Astrocyte (in vitro differentiated cells and primary cell): ENCODE measurements around the gene GPR52. TPM values are rescaled to one million over a fixed set of nuclear protein-coding genes. Genes with fewer than 3 reads are reported as not detected.

ENCODE experiments used
- DNase-seq: peaks from one replicate; pipeline ENCODE4 v3.0.0-alpha.2; 2010; ENCODE audit warnings: low read depth
- FAIRE-seq: peaks from 2 replicates; lab custom pipeline; 2011; peaks lifted over from hg19 to GRCh38; lab: Jason Lieb, UNC
- H2AFZ ChIP-seq: 2 replicates; pipeline ENCODE4 v1.6.0; 2012; ENCODE audit warnings: low read depth, low read length, inconsistent platforms
- H3K27ac ChIP-seq: 2 replicates; pipeline ENCODE4 v1.5.1; 2011; ENCODE audit warnings: low read depth, low read length, inconsistent platforms
- H3K27me3 ChIP-seq: 2 replicates; pipeline ENCODE4 v1.6.0; 2011; ENCODE audit warnings: low read length, inconsistent platforms; ENCODE audit not compliant: insufficient read depth
- H3K36me3 ChIP-seq: 2 replicates; pipeline ENCODE4 v1.5.1; 2011; ENCODE audit warnings: low read length, inconsistent platforms; ENCODE audit not compliant: insufficient read depth
- H3K4me1 ChIP-seq: 2 replicates; pipeline ENCODE4 v1.5.1; 2011; ENCODE audit warnings: low read length, inconsistent platforms; ENCODE audit not compliant: insufficient read depth
- H3K4me2 ChIP-seq: 2 replicates; pipeline ENCODE4 v1.6.0; 2012; ENCODE audit warnings: low read length, inconsistent platforms
- H3K4me3 ChIP-seq: 2 replicates; pipeline ENCODE4 v1.5.1; 2011; ENCODE audit warnings: low read depth, mild to moderate bottlenecking, low read length, inconsistent platforms; ENCODE audit not compliant: insufficient read depth
- H3K79me2 ChIP-seq: 2 replicates; pipeline ENCODE4 v1.6.0; 2012; ENCODE audit warnings: mild to moderate bottlenecking, low read length, inconsistent platforms; ENCODE audit not compliant: insufficient read depth
- H3K9ac ChIP-seq: 2 replicates; pipeline ENCODE4 v1.6.0; 2012; ENCODE audit warnings: mild to moderate bottlenecking, low read length, inconsistent platforms
- H3K9me3 ChIP-seq: 2 replicates; pipeline ENCODE4 v1.5.1; 2012; ENCODE audit warnings: low read depth, mild to moderate bottlenecking, low read length, inconsistent platforms; ENCODE audit not compliant: insufficient read depth
- H4K20me1 ChIP-seq: 2 replicates; pipeline ENCODE4 v1.6.0; 2012; ENCODE audit warnings: low read length, inconsistent platforms; ENCODE audit not compliant: insufficient read depth
- H3K27ac Mint-ChIP-seq: one replicate; pipeline ENCODE4 v1.8.0; 2021; ENCODE audit warnings: mild to moderate bottlenecking, mixed read lengths; ENCODE audit not compliant: unreplicated experiment
- H3K27me3 Mint-ChIP-seq: one replicate; pipeline ENCODE4 v1.8.0; 2021; ENCODE audit warnings: low read depth, mixed read lengths; ENCODE audit not compliant: unreplicated experiment
- H3K36me3 Mint-ChIP-seq: one replicate; pipeline ENCODE4 v1.8.0; 2021; ENCODE audit warnings: low read depth, mixed read lengths; ENCODE audit not compliant: unreplicated experiment
- H3K4me1 Mint-ChIP-seq: one replicate; pipeline ENCODE4 v1.8.0; 2021; ENCODE audit warnings: low read depth, mixed read lengths; ENCODE audit not compliant: unreplicated experiment
- H3K4me3 Mint-ChIP-seq: one replicate; pipeline ENCODE4 v1.8.0; 2021; ENCODE audit warnings: mild to moderate bottlenecking, moderate library complexity, mixed read lengths; ENCODE audit not compliant: unreplicated experiment
- H3K9me3 Mint-ChIP-seq: one replicate; pipeline ENCODE4 v1.8.0; 2021; ENCODE audit warnings: mild to moderate bottlenecking, mixed read lengths; ENCODE audit not compliant: unreplicated experiment
- CTCF ChIP-seq: IDR thresholded peaks from 2 replicates; pipeline ENCODE4 v1.5.1; 2011; ENCODE audit warnings: low read depth, mild to moderate bottlenecking, inconsistent platforms, low read length, moderate library complexity; ENCODE audit not compliant: insufficient read depth
- EZH2 ChIP-seq: IDR thresholded peaks from 2 replicates; pipeline ENCODE4 v1.6.1; 2012; ENCODE audit warnings: mild to moderate bottlenecking, low read length, inconsistent platforms; ENCODE audit not compliant: insufficient read depth
- total RNA-seq: library from RNA; stranded (reverse); gene quantifications from 2 replicates; pipeline ENCODE4 v1.2.1, GENCODE V29; 2021

GPR52 gene
- total RNA-seq, 1 donor from 2014 or later = 1.1 TPM

- no peak for TF ChIP-seq CTCF
- TF ChIP-seq EZH2 = no peak
- FAIRE-seq = no peak
- no peak overlapping the region for H3K4me3 ChIP-seq
- no peaks in the 10 kb centered on the region for H3K36me3 ChIP-seq
- H3K9me3 ChIP-seq = no peaks in the 10 kb centered on the region
- H3K27ac Mint-ChIP-seq = no peak overlapping the region
- no peaks in the 10 kb centered on the region for H3K4me1 Mint-ChIP-seq
- no peaks in the 10 kb centered on the region for H3K27me3 Mint-ChIP-seq
- no peak for DNase-seq
- no peak overlapping the region for H3K9ac ChIP-seq
- no peaks in the 10 kb centered on the region for H4K20me1 ChIP-seq
- no peaks in the 10 kb centered on the region for H3K79me2 ChIP-seq
- no peaks in the 10 kb centered on the region for H3K4me1 ChIP-seq
- no peaks in the 10 kb centered on the region for H3K27me3 ChIP-seq
- no peaks in the 10 kb centered on the region for H3K36me3 Mint-ChIP-seq
- no peak overlapping the region for H3K4me3 Mint-ChIP-seq
- peaks cover 2% of the 10 kb centered on the region for H3K9me3 Mint-ChIP-seq
- no peak overlapping the region for H3K27ac ChIP-seq
- H2AFZ ChIP-seq = no peak overlapping the region
- H3K4me2 ChIP-seq = no peak overlapping the region
Measured at GRCh38 chr1:174445351-174445750, 2.4 kb upstream of the GPR52 start.

- no peak for TF ChIP-seq EZH2
- TF ChIP-seq CTCF = no peak
- FAIRE-seq = no peak
Measured at GRCh38 chr1:174445817-174446216, 1.9 kb upstream of the GPR52 start.

GRCh38 chr1:174448531-174448883, 743 bp downstream of the GPR52 start:
- H3K4me1 Mint-ChIP-seq = no peaks in the 10 kb centered on the region
- DNase-seq (no peak), FAIRE-seq (no peak)
- H3K27me3 Mint-ChIP-seq = no peaks in the 10 kb centered on the region
- H3K36me3 ChIP-seq = no peaks in the 10 kb centered on the region
- no peaks in the 10 kb centered on the region for H3K36me3 Mint-ChIP-seq
- H2AFZ ChIP-seq = no peak overlapping the region
- H3K4me2 ChIP-seq = no peak overlapping the region
- no peak overlapping the region for H3K4me3 ChIP-seq
- no peak overlapping the region for H3K27ac Mint-ChIP-seq
- H3K9ac ChIP-seq = no peak overlapping the region
- no peaks in the 10 kb centered on the region for H3K27me3 ChIP-seq
- H3K9me3 Mint-ChIP-seq = peaks cover 2% of the 10 kb centered on the region
- no peak overlapping the region for H3K4me3 Mint-ChIP-seq
- H3K9me3 ChIP-seq = no peaks in the 10 kb centered on the region
- no peak overlapping the region for H3K27ac ChIP-seq
- H3K4me1 ChIP-seq = no peaks in the 10 kb centered on the region
- no peak for TF ChIP-seq CTCF
- no peak for TF ChIP-seq EZH2
- H3K79me2 ChIP-seq = no peaks in the 10 kb centered on the region
- H4K20me1 ChIP-seq = no peaks in the 10 kb centered on the region

More at GRCh38 chr1:174445817-174446216, 1.9 kb upstream of the GPR52 start:
- Histone ChIP-seq H3K4me2 (no peak overlapping the region), H4K20me1 (no peaks in the 10 kb centered on the region), H3K9me3 (no peaks in the 10 kb centered on the region), H2AFZ (no peak overlapping the region), H3K79me2 (no peaks in the 10 kb centered on the region), H3K36me3 (no peaks in the 10 kb centered on the region), H3K27ac (no peak overlapping the region), H3K9ac (no peak overlapping the region), H3K4me1 (no peaks in the 10 kb centered on the region), H3K4me3 (no peak overlapping the region), H3K27me3 (no peaks in the 10 kb centered on the region)
- DNase-seq = no peak
- H3K4me1 Mint-ChIP-seq = no peaks in the 10 kb centered on the region
- peaks cover 2% of the 10 kb centered on the region for H3K9me3 Mint-ChIP-seq
- H3K27ac Mint-ChIP-seq = no peak overlapping the region
- no peak overlapping the region for H3K4me3 Mint-ChIP-seq
- H3K27me3 Mint-ChIP-seq = no peaks in the 10 kb centered on the region
- H3K36me3 Mint-ChIP-seq = no peaks in the 10 kb centered on the region
